GM18508 (cell line): ENCODE results near the gene SEC16A.

ENCODE experiments used
- ATAC-seq: cut with Tn5 transposase; IDR thresholded peaks from one replicate; pipeline ENCODE4 v1.9.1; 2021; ENCODE audit warnings: moderate number of reproducible peaks; ENCODE audit not compliant: insufficient read depth, unreplicated experiment

The SEC16A gene

DNA sequence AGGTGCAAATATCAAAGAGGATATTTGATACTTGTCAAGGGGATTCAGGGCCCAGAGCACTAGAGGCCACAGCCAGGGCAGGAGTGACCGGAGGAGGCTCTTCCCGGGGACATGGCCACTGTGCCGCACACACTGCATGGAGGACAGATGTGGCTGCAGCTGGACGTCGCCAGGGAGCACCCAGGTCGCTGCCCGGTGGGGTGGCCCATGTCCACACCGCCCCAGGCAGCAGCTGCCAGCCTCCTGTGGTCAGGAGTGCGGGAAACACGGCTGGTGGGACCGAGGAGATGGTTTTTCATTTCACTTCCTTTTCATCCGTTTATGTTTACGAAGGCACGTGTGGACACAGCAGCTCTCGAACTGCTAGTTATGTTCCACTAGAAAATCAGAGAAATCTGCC is 15.1 kb downstream of the SEC16A start:
- no peak for ATAC-seq

DNA sequence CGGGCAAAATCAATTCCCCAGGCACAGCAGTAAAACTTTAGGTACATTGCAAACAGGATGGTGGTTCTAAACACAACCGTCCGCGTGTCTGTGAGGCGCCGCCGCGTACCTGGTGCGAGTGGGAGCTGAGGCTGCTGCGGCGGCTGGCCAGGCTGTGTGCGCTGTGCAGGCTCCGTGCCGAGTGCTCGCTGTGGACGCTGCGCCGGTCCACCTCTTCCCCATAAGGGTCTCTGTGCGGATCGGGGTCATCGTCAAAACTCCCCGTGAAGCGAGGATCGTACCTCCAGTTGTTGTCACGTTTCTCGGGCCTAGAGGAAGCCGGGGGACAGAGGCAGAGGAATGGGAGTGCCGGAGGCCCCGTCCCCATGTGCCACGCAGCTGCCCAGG is 16.7 kb downstream of the SEC16A start:
- no peak for ATAC-seq

DNA sequence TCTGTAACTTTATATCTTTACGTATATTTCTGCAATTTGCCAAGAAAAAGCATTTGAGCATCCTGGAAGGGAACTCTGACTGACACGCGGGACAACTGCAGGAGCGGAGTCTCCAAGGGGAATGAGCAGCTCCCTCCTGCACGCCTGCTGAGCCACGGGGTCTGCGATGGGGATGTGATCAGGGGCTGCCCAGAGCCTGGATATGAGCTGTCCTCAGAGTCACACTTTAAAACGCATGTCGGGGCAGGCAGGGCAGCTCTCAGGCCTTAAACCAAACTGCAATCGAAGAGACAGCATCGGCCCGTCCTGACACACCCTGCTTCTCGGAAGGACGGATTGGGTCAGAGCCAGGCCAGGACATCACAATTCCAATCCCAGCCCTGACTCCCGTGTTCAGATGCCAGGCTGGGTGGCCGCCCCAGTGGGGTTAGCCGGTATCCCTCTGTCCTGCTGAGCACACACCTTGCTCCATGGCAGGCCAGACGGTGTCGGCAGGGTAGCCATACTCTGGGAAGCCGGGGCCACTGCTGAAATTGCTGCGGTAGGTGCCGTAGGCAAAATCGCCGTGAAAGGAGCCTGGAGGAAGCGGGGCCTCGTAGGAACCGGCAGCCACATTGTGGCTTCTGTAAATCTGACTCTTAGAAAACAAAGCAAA is 17.2 kb downstream of the SEC16A start:
- no peak for ATAC-seq

DNA sequence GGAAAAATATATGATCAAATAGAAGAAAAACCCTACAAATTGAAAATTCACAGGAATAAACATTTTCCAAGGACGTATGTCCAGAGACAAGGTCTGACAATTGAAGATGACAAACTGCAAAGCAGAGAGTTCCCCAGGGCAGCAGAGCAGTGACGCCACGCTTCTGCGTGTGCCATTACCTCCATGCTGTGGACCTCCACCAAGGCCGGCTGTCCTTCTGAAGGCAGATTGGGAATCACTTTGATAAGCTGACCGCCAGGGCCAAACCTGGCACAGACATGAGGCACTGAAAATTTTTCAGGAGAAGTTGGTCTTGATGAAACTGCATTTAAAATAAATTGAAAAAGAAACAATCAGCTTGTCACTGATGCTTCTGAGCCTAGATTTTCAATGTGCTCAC is 18.6 kb downstream of the SEC16A start:
- ATAC-seq = no peak

GRCh38 chr9:136463578-136463977 is 19.3 kb downstream of the SEC16A start:
- ATAC-seq = no peak

- ATAC-seq = no peak
Measured at GRCh38 chr9:136462664-136463063, 20.2 kb downstream of the SEC16A start.

- ATAC-seq = no peak
Measured at GRCh38 chr9:136460772-136461325, 22.0 kb downstream of the SEC16A start.

- no peak for ATAC-seq
Measured at GRCh38 chr9:136459425-136459824, 23.4 kb downstream of the SEC16A start.

GRCh38 chr9:136457326-136457725 is 25.5 kb downstream of the SEC16A start:
- ATAC-seq = no peak

DNA sequence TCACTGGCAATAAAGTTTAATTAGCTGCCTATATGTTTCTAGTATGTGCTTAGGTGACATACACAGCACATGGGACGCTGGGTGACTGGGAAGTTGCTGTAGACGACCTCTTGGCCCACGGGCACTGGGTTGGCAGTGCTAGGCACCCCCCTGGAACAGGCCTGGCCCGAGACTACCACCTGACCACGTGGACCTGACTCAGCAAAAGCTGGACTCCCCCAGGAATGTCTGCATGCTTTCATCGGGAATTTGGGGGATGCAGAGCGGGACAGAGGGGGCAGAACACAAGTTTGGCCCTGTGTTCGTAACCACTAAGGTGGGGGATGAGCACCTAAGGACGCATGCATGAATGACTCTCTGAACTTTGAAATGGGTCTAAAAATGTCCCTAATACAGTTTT is 26.6 kb downstream of the SEC16A start:
- no peak for ATAC-seq

DNA sequence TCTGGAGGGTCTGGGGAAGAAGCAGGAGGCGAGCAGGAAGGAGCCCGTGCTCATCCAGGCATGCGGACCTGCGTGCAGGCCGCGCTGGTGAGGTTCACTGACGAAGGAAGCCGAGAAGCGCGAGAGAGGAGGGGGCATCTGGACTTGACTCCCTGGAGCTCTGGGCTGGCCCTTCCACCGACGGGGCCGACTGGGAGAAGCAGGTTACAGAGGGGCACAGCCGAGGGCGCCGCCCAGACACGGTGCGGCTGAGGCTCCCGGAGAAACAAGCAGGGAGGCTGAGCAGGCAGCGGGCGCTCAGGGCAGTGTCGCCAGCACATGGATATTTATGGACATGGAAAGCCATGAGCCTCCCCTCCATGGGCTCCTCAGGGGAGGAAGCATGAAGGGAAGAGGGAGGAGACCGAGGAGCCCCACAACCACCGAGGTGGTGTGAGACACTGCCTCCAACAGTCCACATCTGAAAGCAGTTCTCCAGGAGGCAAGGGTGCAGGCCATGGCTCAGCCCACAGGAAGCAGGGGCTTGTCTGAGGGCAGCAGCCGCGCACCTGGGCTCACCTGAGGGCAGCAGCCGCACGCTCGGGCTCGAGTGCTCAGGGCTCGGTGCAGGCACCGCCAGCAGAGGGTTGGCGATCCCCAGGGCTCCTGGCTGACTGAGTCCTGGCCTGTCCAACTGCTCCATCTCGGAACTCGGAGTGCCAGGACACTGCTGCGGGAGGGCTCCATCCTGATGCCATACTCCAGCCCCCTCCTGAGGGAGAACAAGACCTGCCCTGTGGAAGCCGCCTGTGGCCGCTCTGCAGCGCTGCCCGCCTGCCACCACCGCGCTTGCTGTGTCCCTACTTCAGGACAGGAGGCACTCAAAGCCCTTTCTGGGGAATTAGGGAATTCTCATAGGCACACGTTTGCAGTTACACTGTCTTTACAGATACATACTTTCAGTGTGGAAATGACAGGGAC is 27.5 kb downstream of the SEC16A start:
- ATAC-seq = no peak

DNA sequence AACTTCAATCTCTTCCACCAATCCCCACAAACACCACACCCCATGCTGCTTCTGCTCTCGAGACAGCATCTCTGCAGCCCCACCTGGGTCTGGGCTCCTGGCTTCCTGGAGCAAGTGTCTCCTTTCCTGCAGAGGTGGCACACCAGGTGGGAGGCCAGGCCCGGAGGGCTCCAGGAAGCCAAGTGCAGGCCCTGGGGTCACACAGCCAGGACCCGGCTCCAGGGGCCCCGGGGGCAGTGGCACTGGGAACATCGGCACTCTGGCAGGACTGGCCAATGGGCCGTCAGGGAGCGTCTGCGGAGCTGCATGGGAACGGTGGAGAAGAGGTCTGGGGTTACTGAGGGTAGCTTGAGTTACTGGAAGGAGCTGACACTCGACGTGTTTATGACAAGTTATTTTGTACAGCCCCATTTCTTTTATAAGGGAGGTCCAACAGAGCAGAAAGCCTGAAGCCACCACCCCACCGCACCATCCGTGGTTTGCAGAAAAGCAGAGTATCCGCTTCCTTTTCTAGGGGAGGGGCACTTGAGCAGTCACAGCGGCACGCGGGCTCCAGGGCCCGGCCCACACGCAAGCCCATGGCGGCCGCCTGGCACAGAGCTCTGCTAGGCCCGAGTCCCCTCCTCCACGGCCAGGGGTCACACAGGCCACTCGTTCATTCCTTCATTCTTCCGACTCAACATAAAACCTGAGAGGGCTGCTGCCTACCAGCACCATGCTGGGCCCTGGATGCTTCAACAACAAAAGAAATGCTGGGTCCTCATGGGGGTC is 28.6 kb downstream of the SEC16A start:
- ATAC-seq = no peak

GRCh38 chr9:136453326-136453725 is 29.5 kb downstream of the SEC16A start:
- ATAC-seq = no peak

GRCh38 chr9:136451221-136451877 is 31.5 kb downstream of the SEC16A start:
- ATAC-seq = no peak

GRCh38 chr9:136448655-136449054 is 34.2 kb downstream of the SEC16A start:
- ATAC-seq = no peak

DNA sequence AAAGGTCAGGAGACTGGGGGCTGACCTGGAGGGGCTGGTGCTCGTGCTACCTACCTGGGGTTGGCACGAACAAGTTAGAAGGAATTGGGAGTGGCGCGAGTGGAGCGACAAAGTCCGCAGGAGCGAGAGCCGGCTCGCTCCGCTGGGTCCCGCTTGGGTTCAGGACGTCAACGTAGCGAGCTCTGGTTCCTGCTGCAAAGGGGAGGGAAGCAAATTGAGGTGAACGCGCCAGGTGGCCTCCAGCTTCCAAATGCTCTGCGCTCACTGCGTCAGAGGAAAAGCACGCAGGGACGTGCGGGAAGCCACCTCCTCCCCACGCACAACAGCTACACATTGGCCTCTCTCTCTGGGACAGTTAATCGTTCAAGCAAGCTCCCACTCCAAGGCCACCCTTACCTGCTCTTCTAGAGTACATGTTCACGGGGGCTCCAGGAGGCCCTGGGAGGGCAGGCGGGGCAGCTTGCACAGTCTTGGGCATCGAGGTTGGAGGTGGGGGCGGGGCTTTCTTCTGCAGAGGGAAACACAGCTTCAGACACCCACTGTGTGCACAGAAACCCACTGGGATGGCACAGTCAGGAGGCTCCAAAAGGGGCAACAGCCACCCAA is 35.6 kb downstream of the SEC16A start:
- no peak for ATAC-seq

- ATAC-seq = no peak
Measured at GRCh38 chr9:136445799-136446198, 37.0 kb downstream of the SEC16A start.

GRCh38 chr9:136444102-136444501 is 38.7 kb downstream of the SEC16A start:
- no peak for ATAC-seq

DNA sequence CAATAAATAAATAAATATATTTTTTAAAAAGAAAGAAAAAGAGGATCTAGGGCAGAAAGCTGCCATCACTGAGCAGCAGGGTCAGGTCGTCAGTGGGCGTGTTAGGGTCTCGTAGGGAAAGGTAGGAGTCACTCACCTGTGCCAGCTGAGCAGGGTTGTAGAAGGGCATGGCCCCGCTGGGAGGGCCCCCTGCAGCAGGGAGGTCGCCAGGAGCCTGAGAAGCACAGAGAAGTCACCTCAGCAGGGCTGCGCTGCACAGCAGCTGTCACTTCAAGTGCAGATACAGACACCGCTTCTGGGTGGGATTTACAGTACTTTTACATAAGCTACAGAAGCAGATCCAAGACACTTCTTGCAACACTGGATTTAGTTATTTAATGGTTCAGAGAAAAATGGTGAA is 39.2 kb downstream of the SEC16A start:
- no peak for ATAC-seq

GRCh38 chr9:136443087-136443486 is 39.8 kb downstream of the SEC16A start:
- no peak for ATAC-seq
